ENCODE measurements around the gene STXBP4.

DNA sequence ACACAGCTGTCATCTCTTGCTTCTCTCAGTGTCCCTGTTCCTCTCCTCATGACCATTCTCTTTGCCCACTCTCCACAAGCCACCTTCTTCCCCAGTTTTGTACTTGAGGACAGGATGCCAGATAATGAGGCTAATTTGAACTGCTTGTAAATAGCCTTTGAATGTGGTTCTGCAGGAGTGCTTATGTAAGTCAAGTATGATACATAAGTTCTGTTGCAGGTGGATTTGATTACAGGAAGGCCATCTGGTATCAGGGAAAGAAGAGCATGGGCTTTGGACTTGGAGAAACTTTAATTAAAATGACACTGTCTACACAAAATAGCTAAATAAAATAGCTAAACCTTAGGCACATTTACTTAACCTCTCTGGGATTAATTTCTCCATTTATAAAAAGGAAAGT lies 176.0 kb downstream of the STXBP4 start:
- TF ChIP-seq CTCF (IDR thresholded peaks at IDR 0.05): no peak
- TF ChIP-seq ZFX (IDR thresholded peaks at IDR 0.05; ENCODE audit: borderline replicate concordance): no peak
